GM21423 (cell line): Measurements from ENCODE around the gene SGTB.
"Not testable (repeated sequence)": the region's sequence is repeated elsewhere in the genome, so short reads cannot be mapped to it uniquely, and the experiment has no call there.

ENCODE experiments used
- ATAC-seq: cut with Tn5 transposase; IDR thresholded peaks from one replicate; pipeline ENCODE4 v1.9.1; 2021; ENCODE audit warnings: mild to moderate bottlenecking, moderate library complexity; ENCODE audit not compliant: unreplicated experiment

The SGTB gene

DNA sequence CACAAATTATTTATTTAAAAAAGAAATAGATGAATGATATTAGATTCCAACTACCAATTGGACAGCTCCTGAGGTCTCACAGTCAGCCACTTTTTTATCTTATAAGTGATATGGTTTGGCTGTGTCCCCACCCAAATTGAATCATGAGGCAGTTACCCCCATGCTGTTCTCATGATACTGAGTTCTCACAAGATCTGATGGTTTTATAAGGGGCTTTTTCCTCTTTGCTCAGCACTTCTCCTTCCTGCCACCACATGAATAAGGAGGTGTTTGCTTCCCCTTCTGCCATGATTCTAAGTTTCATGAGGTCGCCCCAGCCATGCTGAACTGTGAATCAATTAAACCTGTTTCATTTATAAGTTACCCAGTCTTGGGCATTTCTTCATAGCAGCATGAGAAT lies 13.0 kb upstream of the SGTB start:
- no peak for ATAC-seq

DNA sequence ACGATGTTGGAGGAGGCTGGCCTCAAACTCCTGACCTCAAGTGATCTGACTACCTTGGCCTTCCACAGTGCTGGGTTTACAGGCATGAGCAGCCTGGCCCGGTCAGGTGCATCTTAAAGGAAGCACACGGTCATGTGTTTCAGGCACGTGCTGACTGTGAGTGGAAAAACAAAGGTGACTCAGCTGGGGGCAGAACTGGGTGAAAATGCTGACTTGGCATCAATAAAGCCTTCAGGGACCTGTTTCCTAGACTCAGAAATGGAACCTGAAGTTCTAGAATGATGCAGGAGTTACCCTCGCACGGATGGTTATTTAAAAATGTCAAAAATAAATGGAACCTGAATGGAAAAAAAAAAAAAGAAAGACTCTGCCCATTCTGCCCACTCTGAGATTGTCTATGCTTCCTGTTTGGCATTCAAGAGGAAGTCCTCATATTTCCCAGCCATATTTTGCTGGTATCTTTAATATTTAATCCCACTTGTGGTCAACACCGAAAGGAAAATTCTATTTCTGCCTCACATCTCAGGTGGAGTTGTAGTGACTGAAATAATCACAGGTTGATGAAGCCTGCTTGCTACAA lies 12.4 kb upstream of the SGTB start:
- ATAC-seq = not testable (repeated sequence)

DNA sequence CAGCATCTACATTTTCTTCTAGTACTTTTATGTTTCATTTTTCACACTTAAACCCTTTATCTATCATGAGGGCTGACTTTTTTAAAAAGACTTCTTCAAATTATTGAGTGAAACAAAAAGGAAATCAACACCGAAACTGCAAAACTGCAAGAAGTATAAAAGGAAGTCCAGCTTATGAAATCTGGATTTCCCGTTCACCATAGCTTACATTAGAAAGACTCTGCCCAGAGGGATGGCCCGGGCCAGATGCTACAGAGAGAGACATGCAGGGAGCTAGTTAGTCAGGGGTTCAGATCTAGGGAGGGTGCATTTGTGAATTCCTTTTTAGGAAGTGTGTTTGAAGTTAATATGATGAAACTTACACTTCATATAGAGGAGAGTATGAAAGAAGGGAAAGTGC lies 10.1 kb upstream of the SGTB start:
- not testable (repeated sequence) for ATAC-seq

DNA sequence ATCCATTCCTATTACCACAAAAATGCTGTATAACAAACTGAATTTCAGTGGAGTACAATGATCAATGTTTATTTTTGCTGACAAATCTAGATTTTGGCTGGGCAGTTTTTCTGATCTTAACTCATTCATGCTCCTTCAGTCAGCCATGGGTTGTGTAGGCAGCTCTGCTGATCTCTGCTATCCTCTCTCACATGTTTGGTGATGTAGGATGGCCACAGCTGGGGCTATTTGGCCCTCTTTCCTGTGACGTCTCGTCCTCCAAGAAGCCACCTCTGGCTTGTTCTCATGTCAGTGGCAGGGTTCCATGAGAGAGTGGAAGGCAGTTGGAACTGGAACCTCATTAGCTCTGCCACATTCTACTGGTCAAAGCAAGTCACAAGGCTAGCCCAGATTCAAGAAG lies 9.0 kb upstream of the SGTB start:
- no peak for ATAC-seq

DNA sequence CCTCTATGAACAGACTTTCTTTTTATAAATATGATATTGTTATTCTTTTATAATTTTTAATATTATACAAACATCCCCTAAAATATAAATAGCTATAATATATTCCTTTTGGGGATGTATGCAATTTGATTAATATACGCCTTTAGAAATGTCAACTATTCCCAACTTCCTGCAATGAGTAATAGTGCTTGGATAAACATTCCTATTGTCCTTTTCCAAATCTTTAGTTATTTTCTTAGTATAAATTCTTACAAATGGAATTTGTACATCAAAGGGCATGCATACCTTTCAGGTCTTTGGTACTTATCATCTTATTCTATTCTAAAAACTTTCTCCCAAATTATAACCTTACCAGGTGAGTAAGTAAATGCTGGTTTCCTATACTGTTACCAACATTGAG lies 6.3 kb upstream of the SGTB start:
- no peak for ATAC-seq

DNA sequence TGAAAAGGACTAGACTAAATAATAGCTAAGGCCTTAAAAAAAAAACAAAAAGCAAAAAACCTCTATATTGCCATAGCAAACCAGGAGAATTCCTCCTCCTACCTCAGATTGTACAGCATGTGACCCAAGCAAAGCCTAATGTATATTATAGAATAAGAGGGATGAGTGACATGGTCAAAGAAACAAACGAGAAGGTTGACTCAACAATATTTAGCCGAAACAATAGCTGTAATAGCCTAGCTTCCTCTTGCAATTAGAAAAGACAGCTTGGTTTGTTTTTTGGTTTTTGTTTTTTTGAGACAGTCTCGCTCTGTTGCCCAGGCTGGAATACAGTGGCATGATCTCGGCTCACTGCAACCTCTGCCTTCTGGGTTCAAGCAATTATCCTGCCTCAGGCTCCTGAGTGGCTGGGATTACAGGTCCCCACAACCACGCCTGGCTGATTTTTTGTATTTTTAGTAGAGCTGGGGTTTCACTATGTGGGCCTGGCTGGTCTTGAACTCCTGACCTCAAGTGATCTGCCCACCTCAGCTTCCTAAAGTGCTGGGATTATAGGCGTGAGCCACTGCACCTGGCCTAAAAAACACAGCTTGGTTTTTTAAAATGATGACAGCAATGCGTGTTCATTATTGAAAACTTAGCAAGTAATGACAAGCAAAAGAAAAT lies 5.7 kb upstream of the SGTB start:
- ATAC-seq = no peak

DNA sequence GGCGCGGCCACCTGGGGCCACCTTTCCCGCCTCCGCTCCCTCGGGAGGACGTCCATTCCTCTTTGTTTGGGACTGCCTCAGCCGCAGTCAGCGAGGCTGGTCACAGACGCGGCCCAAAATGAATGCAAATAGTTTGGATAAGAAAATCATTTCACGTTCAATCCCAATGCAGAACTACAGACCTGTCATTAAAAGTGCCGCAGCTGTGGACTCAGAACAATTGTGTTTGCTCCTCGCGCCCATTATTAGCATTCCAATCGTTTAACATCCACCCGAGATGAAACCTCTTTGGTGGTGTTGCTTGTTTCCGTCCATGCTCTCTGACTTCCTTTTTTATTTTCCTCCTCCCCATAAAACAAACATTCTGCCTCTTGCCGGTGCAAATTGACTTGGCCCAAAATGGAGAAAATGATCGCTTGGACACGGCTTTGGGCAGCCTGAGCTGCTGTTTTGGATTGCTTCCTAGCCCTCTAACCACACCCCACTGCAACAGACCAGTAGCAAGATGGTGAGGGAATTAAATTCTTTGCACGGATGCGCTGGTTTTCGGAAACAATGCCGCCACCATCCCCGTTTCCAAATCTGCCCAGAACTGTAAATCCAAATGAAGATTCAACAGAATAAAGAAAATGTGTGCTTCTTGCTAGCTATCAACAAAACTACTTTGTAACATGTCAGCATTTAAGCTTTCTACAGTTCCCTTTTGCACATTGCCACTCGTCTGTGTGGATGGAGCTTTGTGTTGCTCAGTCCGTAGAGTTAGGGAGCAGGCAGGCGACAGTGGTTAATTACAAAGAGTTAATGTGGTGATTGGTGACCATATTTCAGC lies 880 bp upstream of the SGTB start:
- no peak for ATAC-seq

DNA sequence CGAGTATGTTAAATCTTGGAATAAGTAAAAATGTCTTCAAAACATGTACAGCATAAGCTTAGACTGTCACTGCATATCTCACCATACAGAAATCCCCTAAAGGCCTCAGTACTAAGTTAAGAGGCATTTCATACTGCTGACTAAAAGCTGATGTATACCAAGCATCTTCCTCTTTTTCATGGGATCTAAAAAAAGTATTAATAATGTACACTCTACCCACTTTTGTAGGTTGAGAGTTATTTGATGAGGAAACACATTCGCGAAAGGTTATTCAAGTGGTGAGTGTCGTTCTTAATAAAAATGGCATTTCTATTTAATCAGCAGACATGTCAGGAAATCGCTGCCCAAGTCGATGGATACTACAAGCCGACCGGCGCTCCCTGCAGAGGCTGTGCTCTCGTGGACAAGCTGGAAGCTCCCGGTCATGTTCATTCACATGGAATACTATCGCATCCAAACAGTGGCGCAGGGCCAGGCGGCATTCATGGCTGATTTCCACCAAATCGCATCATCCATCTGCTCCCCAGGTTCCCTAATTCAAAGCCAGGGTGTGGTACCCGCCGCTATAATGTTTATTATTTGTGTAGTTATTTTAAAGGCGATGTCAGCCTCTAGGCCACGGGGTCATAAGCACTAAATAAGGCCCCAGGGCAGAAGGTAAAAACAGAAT lies 724 bp downstream of the SGTB start:
- ATAC-seq = peak; percentile 3

DNA sequence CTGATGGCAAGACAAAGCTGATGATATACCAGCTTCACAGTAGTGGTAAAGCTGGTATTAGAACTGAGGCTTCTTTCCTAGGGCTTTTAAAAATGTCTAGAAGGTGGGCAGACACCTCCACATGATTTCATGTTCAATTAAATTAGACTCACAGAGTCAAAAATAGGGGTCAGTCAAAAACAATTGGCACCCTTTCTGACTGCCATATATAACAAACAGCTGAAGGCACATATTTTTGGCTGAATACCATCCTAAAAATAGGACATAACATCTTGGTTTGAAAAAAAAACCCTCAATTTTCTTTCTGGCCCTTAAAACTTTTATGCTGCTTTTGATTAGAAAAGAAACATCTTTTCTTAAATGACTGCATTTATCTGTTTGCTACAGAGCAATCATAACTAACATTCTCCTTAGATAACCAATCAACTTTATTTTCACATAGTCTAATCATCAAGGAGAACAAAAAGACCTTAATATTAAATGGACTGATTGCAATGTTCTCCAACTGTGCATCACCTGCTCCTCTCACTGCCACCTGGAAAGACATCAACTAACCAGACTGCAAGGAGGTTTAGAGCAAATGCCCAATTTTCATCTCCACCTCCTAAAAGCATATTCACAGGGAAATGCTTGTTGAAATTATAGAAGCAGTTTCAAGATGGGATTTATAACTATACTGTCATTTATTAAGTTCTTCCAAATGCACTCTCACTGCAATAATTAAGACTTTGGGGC lies 3.2 kb downstream of the SGTB start:
- ATAC-seq = no peak

DNA sequence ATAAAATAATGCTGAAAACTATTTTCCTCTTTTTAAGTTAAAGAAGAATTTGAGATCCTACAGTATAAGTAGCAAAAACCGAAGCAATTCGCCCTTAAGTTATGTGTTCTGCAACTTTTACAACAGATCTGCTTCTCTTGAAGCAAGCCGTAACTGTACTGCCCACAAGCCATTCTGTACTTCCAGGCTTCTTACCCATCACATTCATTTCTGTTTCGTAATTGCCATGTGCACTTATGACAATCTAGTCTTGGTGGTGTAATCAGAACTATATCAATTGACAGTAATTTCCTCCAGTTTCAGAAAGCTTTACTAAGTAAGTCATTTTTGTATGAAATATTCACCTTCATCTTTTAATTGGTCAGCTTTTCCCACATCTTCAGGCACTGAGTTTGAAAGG lies 13.8 kb downstream of the SGTB start:
- ATAC-seq = no peak

DNA sequence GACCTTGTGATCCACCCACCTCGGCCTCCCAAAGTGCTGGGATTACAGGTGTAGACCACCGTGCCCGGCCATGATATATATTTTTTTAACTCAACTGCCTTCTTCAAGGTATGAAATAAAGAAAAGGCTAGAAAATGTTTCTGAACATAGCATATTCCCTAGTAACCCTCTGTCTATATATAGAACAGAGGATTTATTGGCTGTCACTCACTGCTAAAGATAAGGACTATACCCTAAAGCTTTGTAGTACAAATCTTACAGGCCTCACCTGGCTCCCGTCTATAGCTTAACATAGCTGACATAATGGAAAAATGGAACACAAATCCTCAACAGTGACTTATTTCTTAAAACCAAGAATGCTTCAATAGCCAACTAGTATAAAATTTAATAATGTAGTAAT lies 14.2 kb downstream of the SGTB start:
- ATAC-seq = no peak

DNA sequence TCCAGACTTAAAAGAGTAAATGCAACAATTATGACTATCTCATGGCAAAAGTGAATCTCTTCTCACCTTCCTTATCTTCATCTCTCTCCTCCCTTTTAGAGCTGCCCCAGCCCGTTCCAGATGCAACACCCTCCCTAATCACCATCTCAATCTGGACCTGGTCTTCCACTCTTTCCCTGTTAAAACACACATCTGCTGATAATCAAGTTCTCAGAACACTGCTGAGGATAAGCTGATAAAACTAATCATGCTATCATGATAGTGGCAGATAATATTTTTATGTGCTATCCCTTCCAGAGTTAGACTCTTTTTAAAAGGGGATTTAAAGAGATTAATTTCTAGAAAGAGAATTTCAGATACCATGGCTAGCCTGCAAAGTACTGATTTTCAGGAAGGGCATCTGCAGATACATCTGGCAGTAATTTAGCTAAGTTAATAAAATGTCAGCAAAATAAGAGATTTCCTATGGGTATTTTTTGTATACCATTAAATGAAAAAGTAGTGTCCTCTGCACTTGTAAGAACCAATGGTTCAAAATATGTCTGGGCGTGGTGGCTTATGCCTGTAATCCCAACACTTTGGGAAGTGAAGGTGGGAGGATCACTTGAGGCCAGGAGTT lies 17.2 kb downstream of the SGTB start:
- no peak for ATAC-seq

DNA sequence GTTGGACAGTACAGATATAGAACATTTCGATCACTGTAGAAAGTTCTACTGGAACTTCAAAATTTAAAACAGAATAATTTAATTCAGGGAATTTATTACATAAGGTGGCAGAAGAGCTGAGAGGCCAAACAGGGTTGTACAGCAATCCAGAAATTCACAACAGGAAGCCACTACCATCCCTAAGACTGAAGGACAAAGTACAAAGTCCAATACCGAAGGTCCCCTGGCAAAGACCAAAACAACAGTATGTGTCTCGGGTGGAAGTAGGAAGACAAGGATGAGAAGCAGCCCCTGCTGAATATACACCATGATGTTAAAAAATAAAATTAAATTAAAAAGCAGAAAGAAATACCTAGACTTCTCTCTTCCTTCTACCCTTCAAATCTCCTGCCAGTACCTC lies 19.9 kb downstream of the SGTB start:
- no peak for ATAC-seq

DNA sequence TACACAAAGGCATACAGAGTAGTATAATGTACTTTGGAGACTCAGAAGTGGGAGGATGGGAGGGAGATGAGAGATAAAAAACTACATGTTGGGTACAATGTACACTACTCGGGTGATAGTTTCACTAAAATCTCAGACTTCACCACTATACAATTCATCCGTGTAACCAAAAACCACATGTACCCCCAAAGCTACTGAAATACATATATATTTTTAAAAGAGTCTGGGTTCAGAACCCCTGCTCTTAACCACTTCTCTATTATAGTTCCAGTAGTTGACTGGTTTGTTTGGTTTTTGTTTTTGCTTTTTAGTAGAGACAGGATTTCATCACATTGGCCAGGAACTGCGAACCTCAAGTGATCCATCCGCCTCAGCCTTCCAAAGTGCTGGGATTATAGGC lies 22.6 kb downstream of the SGTB start:
- ATAC-seq = no peak

DNA sequence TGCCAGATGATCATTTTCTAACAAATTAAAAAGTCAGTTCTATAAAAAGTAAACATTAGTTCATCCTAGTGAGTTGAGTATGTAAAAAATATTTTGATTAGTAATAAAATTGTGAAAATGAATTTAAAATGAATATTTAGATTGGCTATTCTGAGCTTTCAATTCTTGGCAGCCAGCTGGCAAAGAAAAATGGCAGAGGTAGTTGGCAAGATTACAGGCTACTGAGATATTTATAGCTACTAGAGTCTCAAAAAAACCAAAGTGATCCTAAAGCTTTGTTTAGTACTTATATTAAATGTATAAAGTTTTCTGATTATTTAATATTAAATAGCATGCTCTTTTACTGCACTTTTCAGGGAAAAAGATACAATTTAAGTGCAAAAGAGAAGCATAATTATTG lies 25.0 kb downstream of the SGTB start:
- no peak for ATAC-seq

DNA sequence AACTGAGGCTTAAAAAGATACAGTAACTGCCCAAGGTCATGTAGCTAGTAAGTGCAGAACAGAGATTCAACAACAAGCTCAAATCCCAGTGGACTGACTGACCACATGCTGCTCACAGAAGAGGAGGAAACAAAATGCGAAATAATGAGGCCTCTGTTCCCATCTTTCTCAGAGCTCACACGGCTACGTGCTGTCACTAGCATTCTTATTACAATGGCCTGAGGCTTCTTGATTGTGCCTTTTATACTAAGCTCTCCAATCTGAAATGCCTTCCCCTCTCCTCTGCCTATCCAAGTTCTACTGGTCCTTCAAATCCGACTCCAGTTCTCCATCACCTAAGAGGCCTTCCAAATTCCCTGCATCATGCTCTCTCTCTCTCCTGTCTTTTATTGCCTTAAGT lies 26.0 kb downstream of the SGTB start:
- no peak for ATAC-seq

DNA sequence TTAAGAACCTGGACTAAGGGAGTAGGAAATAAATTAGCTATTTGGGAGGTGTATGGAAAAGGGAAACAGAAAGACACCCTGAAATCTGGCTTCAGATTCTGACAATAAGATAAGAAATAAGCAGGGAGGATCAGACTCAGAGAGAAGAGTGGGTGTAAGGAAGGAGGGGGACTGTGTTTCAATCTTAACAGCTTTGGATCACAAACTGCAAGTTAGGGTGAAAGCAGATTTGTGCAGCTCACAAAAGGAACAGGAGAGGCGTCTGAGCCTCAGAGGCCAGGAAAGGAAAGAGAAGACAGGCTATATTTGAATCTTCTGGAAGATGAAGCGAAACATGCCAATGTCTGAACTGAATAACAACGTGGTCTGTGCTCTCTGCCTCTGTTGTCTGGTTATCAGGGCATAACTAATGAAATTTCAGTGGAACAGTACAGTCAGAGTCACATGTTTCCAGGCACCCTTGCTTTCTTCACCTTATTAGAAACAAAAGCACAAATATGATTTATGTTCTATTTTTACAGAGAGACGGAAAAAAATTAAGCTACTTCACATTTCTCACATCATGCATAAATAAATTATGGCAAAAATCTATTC lies 26.6 kb downstream of the SGTB start:
- ATAC-seq = no peak

DNA sequence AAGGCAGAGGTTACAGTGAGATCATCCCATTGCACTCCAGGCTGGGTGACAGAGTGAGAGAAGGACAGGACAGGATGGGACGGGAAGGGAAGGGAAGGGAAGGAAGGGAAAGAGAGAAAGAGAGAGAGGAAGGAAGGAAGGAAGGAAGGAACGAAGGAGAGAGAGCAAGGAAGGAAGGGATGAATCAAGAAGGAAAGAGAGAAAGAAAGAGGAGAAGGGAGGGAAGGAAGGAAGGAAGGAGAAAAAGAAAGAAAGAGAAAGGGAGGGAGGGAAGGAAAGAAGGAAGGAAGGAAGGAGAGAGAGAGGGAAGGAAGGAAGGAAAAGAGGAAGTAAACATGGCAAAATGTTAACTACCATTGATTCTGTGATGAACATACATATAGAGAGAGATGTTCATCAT lies 28.8 kb downstream of the SGTB start:
- no peak for ATAC-seq

DNA sequence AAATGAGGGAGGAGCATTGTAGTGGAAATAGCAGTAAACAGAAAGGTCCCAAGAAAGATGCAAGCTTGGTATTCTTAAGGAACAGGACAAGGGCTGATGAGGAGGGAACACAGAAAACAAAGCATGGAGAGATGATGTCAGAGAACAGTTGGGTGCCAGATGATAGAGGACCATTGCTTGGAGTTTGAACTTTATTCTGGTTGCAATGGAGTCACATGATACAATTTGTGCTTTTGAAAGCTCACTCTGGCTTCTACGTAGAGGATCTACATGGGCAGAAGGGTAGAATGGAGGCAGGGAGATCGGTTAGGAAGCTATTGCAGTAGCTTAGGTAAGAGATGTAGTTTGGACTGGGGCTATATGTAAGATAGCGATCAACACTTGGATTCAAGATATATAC lies 39.8 kb downstream of the SGTB start:
- no peak for ATAC-seq

DNA sequence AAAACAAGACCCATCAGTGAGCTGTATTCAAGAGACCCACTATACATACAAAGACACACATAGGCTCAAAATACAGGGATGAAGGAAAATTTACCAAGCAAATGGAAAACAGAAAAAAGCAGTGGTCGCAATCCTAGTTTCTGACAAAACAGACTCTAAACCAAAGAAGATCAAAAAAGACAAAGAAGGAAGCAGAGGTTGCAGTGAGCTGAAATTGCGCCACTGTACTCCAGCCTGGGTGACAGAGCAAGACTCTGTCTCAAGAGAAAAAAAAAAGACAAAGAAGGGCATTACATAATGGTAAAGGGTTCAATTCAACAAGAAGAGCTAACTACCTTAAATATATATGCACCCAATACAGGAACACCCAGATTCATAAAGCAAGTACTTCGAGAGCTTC lies 45.9 kb downstream of the SGTB start:
- ATAC-seq = not testable (repeated sequence)
